ENCODE measurements around the gene ANO1.

Gene ANO1

DNA sequence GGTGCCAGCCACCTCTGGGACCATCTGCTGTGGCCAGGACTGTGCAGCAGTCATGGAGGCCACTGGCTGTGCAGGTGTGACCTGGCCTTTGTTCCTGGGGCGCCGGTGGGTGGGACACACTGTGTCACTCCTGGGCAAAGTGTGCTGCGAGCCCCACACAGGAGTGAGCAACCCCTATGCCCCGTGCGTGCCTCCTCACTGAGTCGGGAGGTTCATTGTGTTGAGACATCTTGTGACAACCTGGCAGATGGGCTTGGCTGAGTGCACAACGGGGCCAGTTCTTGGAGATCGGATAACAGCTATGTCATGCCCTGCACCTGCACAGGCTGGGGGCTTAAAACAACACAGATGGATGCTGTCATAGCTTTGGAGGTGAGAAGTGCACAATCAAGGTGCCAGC lies 13.5 kb downstream of the ANO1 start:
- TF ChIP-seq EZH2phosphoT487 (IDR thresholded peaks at IDR 0.05; ENCODE audit: low read depth), result no peak
- TF ChIP-seq, protein P1, sequence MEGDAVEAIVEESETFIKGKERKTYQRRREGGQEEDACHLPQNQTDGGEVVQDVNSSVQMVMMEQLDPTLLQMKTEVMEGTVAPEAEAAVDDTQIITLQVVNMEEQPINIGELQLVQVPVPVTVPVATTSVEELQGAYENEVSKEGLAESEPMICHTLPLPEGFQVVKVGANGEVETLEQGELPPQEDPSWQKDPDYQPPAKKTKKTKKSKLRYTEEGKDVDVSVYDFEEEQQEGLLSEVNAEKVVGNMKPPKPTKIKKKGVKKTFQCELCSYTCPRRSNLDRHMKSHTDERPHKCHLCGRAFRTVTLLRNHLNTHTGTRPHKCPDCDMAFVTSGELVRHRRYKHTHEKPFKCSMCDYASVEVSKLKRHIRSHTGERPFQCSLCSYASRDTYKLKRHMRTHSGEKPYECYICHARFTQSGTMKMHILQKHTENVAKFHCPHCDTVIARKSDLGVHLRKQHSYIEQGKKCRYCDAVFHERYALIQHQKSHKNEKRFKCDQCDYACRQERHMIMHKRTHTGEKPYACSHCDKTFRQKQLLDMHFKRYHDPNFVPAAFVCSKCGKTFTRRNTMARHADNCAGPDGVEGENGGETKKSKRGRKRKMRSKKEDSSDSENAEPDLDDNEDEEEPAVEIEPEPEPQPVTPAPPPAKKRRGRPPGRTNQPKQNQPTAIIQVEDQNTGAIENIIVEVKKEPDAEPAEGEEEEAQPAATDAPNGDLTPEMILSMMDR (IDR thresholded peaks at IDR 0.05; ENCODE audit: low read depth, low read length), result no peak
- H3K9ac ChIP-seq (ENCODE audit: low read length), result no peak overlapping the region
- H3K79me2 ChIP-seq (ENCODE audit: low read length), result no peaks in the 10 kb centered on the region
- H3K4me2 ChIP-seq (ENCODE audit: low read length), result no peak overlapping the region
- peaks cover 16% of the 10 kb centered on the region; the same call in 1 of the 2 replicates for H3K27me3 ChIP-seq (ENCODE audit: low read depth, low read length)
- H3K4me3 ChIP-seq (ENCODE audit: low read length), result no peak overlapping the region
- H2AFZ ChIP-seq (ENCODE audit: low read depth, low read length), result no peak overlapping the region
- H3K36me3 ChIP-seq (replicated peaks; ENCODE audit: low read depth, low read length), result no peaks in the 10 kb centered on the region
- H4K20me1 ChIP-seq (ENCODE audit: insufficient read depth, low read length), result no peaks in the 10 kb centered on the region
- no peaks in the 10 kb centered on the region for H3K4me1 ChIP-seq (ENCODE audit: low read length)
- H3K9me3 ChIP-seq (ENCODE audit: insufficient read depth, low read length), result no peaks in the 10 kb centered on the region
- H3K27ac ChIP-seq (ENCODE audit: low read length), result no peak overlapping the region

DNA sequence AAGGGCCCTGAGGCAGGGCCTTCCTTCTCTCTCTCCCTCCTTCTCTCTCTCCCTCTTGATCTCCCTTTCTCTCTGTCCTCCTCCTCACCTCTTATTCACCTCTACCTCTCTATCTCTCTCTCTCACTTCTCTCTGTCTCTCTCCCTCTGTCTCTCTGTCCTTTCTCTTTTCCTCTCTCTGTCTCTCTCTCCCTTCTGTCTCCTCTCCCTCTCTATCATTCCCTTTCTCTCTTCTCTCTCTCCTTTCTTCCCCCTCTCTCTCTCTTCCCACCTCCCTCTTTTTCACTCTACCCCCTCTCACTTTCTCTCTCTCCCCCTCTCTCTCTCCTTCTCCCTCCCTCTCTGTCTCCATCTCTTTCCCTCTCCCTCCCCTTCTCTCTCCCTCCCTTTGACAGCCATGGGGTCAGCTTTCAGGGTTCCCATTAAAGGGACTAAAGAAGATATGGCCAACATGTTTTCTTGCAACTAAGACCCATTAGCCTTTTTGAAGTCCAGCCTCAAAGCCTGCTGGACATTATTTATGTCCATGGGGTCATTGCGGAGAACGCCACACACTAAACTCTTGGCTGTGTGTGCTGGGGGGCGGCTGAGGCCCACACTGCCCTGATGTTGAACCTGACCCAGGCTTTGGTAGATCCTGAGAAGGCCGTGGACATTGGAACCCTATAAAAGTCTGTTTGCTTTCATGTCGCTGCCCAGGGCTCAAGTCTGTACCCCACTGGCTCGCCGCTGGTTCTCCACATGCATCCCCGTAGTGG lies 15.0 kb downstream of the ANO1 start:
- Histone ChIP-seq H3K36me3 (replicated peaks; ENCODE audit: low read depth, low read length) (no peaks in the 10 kb centered on the region), H3K4me3 (ENCODE audit: low read length) (no peak overlapping the region), H3K9me3 (ENCODE audit: insufficient read depth, low read length) (no peaks in the 10 kb centered on the region), H3K27me3 (ENCODE audit: low read depth, low read length) (peaks cover 27% of the 10 kb centered on the region), H3K4me2 (ENCODE audit: low read length) (no peak overlapping the region), H2AFZ (ENCODE audit: low read depth, low read length) (no peak overlapping the region), H4K20me1 (ENCODE audit: insufficient read depth, low read length) (no peaks in the 10 kb centered on the region), H3K9ac (ENCODE audit: low read length) (no peak overlapping the region), H3K79me2 (ENCODE audit: low read length) (no peaks in the 10 kb centered on the region), H3K4me1 (ENCODE audit: low read length) (no peaks in the 10 kb centered on the region), H3K27ac (ENCODE audit: low read length) (no peak overlapping the region)
- TF ChIP-seq EZH2phosphoT487 (IDR thresholded peaks at IDR 0.05; ENCODE audit: low read depth), result no peak
- TF ChIP-seq, protein P1 (IDR thresholded peaks at IDR 0.05; ENCODE audit: low read depth, low read length), result no peak

GRCh38 chr11:70095541-70096252 lies 17.6 kb downstream of the ANO1 start:
- TF ChIP-seq EZH2phosphoT487 (IDR thresholded peaks at IDR 0.05; ENCODE audit: low read depth), result no peak
- TF ChIP-seq, protein P1 (IDR thresholded peaks at IDR 0.05; ENCODE audit: low read depth, low read length), result no peak
- H3K9ac ChIP-seq (ENCODE audit: low read length), result no peak overlapping the region
- H4K20me1 ChIP-seq (ENCODE audit: insufficient read depth, low read length), result no peaks in the 10 kb centered on the region
- no peaks in the 10 kb centered on the region for H3K36me3 ChIP-seq (replicated peaks; ENCODE audit: low read depth, low read length)
- peaks cover 44% of the 10 kb centered on the region for H3K27me3 ChIP-seq (ENCODE audit: low read depth, low read length)
- no peak overlapping the region for H3K27ac ChIP-seq (ENCODE audit: low read length)
- H3K4me3 ChIP-seq (ENCODE audit: low read length), result no peak overlapping the region
- no peak overlapping the region for H2AFZ ChIP-seq (ENCODE audit: low read depth, low read length)
- H3K4me1 ChIP-seq (ENCODE audit: low read length), result no peaks in the 10 kb centered on the region
- H3K9me3 ChIP-seq (ENCODE audit: insufficient read depth, low read length), result no peaks in the 10 kb centered on the region
- no peaks in the 10 kb centered on the region for H3K79me2 ChIP-seq (ENCODE audit: low read length)
- H3K4me2 ChIP-seq (ENCODE audit: low read length), result no peak overlapping the region

DNA sequence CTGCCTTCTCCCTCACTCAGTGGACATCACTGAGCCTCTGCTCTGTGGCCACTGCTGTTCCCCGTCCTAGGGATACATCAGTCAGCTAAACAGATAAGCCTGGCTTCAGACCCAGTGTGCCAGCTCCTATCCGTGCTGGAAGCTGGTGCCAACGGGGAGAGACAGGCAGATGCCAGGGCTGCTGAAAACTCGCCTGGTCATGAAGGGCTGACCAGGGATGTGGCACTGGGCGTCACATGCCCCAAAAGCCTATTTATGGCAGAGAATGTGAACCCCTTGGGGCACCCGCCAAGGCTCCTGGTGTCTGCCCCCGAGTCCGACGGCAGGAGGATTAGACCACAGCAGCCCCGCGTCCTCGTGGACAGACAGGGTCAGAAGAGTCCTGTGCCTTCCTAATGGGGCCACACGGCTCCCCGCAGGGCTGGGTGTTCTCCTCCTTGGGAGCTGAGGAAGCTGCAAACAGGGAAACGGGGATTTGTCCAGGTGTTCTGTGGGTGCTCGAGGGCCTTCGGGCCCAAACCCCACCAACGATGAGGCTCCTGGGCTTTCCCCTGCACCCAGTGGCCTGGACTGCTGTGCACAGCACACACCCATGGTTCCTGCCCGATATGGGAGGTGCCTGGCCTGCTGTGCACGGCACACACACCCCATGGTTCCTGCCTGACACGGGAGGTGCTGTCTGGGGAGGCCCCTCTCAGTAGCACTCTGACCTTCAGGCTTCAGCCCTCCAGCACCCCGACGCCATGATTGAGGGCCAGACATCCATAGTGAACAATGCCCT lies 19.9 kb downstream of the ANO1 start:
- H4K20me1 ChIP-seq (ENCODE audit: insufficient read depth, low read length), result no peaks in the 10 kb centered on the region
- H3K79me2 ChIP-seq (ENCODE audit: low read length), result no peaks in the 10 kb centered on the region
- no peaks in the 10 kb centered on the region for H3K4me1 ChIP-seq (ENCODE audit: low read length)
- no peak overlapping the region for H3K27ac ChIP-seq (ENCODE audit: low read length)
- H3K36me3 ChIP-seq (replicated peaks; ENCODE audit: low read depth, low read length), result no peaks in the 10 kb centered on the region
- no peak overlapping the region for H2AFZ ChIP-seq (ENCODE audit: low read depth, low read length)
- no peak overlapping the region for H3K4me3 ChIP-seq (ENCODE audit: low read length)
- H3K4me2 ChIP-seq (ENCODE audit: low read length), result no peak overlapping the region
- H3K9me3 ChIP-seq (ENCODE audit: insufficient read depth, low read length), result no peaks in the 10 kb centered on the region
- TF ChIP-seq, protein P1 (IDR thresholded peaks at IDR 0.05; ENCODE audit: low read depth, low read length), result no peak
- no peak for TF ChIP-seq EZH2phosphoT487 (IDR thresholded peaks at IDR 0.05; ENCODE audit: low read depth)
- H3K9ac ChIP-seq (ENCODE audit: low read length), result no peak overlapping the region
- H3K27me3 ChIP-seq (ENCODE audit: low read depth, low read length), result peaks cover 31% of the 10 kb centered on the region

Data from OCI-LY3 (cell line).